ENCODE data around the gene TMEM267.

GRCh38 chr5:43484106-43484849, 613 bp upstream of the TMEM267 start:
- TF ChIP-seq EZH2 (IDR thresholded peaks at IDR 0.05) (no peak), POLR2AphosphoS5 (IDR thresholded peaks at IDR 0.05; ENCODE audit: borderline replicate concordance, low read depth, low read length) (no peak), FOXP2 (optimal IDR thresholded peaks at IDR 0.05; ENCODE audit: control extremely low read depth, extremely low read length, insufficient read depth) (no peak)
